HG03558 (cell line): Measurements from ENCODE around the gene PODXL2.

Source experiments
- ATAC-seq: cut with Tn5 transposase; IDR thresholded peaks from one replicate; pipeline ENCODE4 v1.9.1; 2021; ENCODE audit warnings: moderate number of reproducible peaks; ENCODE audit not compliant: unreplicated experiment; ENCODE audit errors: extremely low read depth

Gene PODXL2

GRCh38 chr3:127716384-127716783 is 87.4 kb downstream of the PODXL2 start:
- no peak for ATAC-seq

DNA sequence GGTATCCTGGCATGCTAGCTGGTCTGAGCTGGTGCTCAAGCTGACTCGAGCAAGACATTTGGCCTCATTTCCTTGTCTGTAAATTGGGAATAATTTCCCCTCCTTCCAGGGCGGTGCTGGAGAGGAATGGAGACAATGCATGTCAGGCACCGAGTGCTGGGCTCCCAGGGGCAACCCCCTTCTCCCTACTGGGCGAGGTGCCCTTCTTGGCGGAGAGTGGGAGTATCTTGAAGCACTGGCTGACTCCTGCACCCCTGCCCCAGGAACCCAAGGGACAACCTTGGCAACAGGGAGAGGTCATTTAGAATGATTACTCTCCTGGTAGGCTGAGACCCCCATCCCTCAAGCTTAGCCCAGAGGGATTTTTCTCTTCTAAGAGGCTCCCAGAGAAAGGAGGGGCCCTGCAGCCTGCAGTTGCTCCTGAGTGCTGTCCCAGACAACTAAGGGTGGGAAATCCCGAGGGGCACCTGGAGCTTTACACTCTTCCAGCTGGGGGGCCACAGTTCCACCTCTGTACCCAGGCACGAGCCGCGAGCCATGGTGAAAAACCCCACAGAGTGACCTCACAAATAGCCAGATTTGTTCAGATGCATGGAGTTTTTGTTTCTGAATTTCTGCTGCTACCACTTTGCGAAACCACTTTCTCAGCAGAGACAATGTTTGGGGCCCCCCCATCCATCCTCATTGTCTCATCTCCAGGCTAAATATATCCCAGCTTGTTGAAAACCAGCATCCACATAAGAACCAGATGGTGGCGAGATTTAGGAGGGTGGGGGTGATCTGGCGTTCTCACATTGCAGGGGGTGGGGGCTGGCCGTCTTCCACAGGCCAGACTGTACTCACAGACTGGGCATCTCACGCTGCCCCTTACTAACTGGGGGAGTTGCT is 88.6 kb downstream of the PODXL2 start:
- no peak for ATAC-seq

GRCh38 chr3:127718245-127718915 is 89.4 kb downstream of the PODXL2 start:
- no peak for ATAC-seq

GRCh38 chr3:127718916-127719290 is 89.9 kb downstream of the PODXL2 start:
- no peak for ATAC-seq

DNA sequence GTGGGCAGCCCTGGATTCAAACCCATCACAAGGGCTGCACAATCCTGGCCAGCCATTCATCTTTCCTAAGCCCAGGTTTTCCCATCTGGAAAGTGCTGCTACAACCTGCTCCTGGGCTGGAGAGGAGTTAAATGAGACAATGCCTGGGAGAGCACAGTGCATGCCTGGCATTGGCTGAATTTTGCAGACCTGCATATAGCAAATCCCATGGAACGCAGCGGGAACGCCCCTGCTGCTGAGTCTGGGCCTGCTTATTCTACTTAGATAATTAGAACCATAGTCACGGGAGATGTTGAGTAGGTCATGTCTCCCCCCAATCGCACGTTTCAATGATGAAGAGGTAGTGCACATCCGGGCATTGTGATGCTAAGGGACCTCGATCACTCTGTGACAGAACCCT is 90.4 kb downstream of the PODXL2 start:
- no peak for ATAC-seq

DNA sequence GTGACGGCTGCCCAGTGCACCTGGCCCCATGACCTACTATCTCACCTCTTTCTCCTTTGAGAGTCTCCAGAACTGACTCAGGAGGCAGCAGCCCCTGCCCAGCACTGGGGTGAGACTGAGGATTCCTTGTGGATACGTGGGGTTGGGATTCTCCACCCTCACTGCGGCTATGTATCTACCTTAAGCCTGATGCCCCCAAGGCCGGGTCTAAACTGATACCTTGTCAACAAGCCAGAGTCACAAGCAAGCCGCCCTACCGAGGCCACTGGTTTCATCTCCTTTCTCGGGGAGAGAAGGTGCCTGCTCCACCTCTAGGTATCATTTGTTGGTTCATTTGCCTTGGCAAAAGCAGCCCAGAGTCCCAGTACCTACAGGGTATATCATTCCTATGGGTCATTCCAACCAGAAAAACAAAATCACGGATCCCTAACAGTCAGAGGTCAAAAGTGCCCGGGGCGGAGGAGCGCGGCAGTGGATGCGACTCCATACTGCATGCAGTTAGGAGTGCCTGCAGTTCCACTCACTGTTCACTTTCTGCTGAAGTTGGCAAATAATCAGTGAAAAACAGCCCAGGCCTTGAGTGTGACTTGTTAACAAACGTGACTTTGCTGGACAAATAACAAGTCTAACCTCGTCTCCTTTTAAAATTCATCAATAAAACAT is 91.3 kb downstream of the PODXL2 start:
- ATAC-seq: no peak

DNA sequence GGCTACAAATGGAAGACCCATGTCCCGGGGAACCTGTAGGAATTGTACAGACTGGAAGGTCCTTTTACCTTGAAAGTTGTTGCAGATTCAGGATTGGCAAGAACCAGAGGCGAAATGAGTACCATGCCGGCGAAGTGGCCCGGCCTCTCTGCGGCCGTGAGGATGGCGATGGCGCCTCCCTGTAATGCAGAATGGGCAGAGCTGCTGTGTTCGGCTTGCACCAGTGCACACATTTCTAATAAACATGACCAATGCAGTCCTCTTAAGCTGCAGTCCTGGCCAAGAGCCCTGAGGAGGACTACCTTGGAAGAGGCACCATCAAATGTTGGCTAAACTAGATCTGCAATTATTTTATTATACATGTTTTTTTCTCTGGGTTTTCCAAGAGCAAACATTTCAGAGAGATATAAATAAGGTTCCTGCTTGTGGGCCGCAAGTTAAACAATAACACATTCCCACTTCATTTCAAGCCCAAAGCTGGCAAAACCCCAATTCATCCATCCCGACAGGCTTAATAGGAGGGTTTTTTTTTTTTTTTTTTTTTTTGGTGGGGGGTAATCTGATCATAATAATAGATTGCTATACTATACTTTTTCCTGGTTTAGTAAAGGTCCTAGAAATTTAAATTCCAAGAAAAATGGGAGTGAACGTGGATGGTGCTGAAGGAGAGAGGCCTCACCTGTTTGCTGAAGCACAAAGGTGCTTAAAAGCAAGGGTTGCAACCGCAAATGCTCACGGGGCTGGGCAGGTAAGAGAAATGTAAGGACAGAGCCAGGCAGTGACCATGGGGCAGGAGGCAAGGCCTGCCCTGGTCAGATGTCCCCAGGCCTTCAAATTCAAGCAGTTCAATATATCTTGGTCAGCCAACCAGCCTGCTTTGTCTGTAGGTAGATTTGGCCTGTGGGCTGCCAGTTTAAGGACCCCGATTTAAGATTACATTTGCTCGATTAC is 92.3 kb downstream of the PODXL2 start:
- no peak for ATAC-seq

DNA sequence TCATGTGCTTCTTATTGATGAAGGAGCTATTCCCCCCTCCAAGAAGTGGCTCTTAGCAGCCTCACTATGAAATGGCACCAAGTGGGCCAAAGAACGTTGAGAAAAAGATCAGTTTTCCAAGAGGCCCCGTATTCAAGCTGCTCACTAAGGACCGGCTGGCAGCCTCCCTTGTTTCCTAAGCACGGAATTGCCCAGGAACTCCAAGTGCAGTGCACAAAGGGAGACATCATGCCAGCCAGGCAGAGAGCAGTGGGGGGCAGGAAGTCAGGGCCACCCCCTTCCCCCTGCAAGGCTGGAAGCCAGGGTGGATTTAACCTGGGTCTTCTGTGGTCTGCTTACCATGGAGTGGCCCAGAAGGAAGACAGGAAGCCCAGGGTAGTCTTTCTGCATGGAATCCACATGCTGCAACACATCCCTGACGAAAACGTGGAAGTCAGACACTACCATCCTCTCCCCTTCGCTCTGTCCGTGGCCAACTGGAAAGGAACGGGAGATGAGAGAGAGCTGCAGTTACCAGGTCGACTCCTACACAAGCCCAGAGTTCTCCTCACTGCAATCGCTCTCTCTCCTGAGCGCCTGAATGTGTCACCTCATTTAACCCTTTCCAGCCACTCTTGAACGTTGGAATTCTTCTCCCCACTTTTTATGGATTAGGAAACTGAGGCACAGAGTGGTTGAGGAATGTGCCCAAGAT is 93.3 kb downstream of the PODXL2 start:
- no peak for ATAC-seq
